Renal cortex interstitium (tissue), 15 donors: ENCODE data around the gene CTAG2. TPM values are rescaled to one million over a fixed set of nuclear protein-coding genes. Genes with fewer than 3 reads are reported as not detected.
"Not testable (repeated sequence)": the region's sequence is repeated elsewhere in the genome, so short reads cannot be mapped to it uniquely, and the experiment has no call there.

ENCODE experiments used
- DNase-seq, 11 donors: peaks; one replicate each; pipeline ENCODE4 v3.0.0-alpha.2; 2013; ENCODE audit warnings: low read depth in 9 of 11, low spot score in 4 of 11; ENCODE audit errors: extremely low read depth in 1 of 11
- long read RNA-seq, 16 experiments: transcript quantifications; one replicate each; lab custom pipeline, GENCODE V29; 2026
- polyA plus RNA-seq, 3 donors: library from polyadenylated mRNA; unstranded; fragments of 120-200 nt; gene quantifications; one replicate each; pipeline ENCODE4 v1.2.1, GENCODE V29; 2013; ENCODE audit not compliant: insufficient read length in 3 of 3

Gene CTAG2
- polyA plus RNA-seq: not detected
- long read RNA-seq, donor 1: 0 reads
- long read RNA-seq, donor 2: 0 reads
- long read RNA-seq, donor 3: 0 reads
- long read RNA-seq, donor 4: 0 reads
- long read RNA-seq, donor 5: 0 reads
- long read RNA-seq, donor 6: 0 reads
- long read RNA-seq, donor 7: 0 reads
- long read RNA-seq, donor 8: 0 reads
- long read RNA-seq, donor 9: 0 reads
- long read RNA-seq, donor 10: 0 reads
- long read RNA-seq, donor 11: 0 reads
- long read RNA-seq, donor 12: 0 reads
- long read RNA-seq, donor 13: 0 reads
- long read RNA-seq, donor 14: 0 reads
- long read RNA-seq, donor 15: 0 reads
- long read RNA-seq, donor 16: 0 reads

DNA sequence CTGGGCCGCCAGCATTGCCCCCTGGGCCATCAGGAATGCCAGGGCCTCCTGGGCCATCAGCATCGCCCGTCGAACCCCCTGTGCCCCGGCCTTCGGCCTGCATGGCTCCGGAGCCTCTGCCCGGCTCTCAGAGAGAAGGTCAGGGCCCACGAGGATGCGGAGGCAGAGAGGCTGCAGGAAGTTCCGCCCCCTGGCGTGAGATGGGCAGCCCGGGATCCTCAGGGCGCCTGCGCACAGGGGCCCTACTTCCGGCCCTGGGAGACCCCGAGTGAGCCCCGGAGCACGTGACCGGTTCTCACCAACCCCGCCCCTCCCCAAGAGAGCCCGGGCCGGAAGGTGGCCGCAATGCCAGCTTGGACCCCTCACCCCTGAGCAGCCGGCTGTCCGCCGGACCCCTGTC, at the start of gene CTAG2:
Gene CTAG2, minus strand, starts transcription at position 167 of the 400 bp plus-strand sequence. Its CDS starts 64 bp downstream, at position 103.
- not testable (repeated sequence) for DNase-seq

DNA sequence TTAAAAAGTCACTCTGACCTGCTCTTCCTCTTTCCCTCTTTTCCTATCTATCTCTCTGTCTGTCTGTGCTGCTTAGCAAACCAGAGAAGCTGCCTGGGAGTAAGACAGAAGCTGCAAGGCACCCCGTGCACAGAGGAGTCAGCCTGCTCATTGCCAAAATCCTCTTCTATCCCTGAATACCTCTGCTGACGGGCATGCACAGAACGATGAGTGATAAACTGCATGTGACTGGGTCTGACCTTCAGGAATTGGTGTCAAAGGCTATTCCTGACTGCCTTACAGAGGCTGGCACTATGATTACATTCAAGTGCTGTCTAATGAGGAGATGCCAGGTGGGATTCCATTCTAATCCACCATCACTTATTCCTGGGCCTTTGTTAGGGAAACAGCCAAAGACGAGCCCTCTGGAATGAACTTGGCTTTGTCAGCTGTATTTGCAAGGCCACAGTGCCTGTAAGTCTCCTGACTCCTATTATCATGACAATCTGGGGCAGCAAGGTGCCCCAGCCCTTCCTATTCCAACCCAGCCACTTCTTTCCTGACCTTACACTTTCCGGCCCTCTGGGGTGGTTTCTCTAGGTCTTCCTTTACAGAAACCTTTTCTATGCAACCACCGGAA, 45.4 kb upstream of the CTAG2 start:
- no peak for DNase-seq

DNA sequence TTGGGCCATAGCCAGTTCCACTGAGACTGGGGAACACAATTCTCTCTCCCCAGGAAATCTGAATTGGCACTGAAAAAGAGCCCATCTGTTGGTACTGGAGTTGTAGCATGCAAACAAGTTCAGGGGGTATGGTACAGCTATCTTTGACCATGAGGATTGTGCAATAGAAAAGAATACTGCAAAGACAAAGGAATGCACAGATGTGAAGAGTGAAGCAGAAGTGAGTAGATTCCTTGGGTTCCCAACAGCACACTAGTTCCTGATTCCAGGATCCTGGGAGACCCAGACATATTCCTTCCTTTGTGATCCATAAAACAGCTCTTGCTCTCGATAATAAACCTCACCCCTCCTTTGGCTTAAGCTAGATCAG, 43.3 kb upstream of the CTAG2 start:
- no peak for DNase-seq

DNA sequence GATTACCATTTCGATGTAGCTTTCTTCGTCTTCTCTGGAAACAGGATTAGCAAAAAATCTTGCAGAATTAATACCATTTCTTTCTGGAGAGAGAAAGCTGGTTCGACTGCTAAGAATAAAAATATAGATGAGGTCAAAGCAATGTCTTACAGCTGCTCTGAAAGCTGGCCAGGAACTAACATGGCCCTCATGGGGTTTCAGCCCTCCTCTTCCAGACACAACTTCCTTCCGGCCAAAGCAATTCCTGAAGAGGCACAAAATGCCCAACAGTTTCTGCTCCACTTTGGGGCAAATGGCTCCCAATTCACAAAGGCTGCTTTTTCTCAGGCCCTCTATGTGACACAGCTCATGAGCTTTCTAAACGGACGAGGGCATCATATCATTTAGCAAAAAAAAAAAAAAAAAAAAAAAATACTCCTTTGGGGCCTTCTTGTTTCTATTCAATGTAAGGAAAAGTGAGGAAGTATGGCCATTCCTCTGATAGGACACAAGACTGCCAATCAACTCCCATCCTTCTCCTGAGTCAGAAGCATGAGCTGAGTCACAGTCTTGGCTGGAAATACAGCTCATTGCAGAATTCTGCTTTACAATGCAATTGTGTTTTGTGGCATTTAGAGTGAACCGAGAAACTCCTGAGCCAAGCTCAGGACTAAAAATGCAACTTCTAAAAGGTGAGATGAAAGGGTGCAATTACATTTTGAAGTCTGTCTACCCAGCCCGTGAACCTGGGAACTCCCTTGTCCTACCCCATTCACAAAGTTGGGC, 42.7 kb upstream of the CTAG2 start:
- DNase-seq: no peak

DNA sequence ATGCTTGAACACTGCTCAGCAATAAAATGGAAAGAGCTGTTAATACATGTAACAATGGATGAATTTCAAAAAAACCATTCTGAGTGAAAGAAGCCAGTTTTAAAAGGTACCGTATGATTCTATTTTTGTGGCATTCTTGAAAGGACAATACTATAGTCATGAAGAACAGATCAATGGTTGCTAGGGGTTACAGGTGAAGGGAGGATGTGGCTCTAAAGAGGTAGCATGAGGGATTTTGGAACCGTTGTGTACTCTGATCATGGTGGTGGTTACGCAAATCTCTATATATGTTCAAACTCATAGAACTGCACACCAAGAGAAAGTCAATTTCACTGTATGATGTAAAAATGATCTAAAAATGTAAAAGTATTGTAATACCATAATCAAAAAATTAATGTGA, 40.0 kb upstream of the CTAG2 start:
- DNase-seq: no peak

DNA sequence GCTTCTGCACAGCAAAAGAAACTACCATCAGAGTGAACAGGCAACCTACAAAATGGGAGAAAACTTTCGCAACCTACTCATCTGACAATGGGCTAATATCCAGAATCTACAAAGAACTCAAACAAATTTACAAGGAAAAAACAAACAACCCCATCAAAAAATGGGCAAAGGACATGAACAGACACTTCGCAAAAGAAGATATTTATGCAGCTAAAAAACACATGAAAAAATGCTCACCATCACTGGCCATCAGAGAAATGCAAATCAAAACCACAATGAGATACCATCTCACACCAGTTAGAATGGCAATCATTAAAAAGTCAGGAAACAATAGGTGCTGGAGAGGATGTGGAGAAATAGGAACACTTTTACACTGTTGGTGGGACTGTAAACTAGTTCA, 37.1 kb upstream of the CTAG2 start:
- DNase-seq: not testable (repeated sequence)

DNA sequence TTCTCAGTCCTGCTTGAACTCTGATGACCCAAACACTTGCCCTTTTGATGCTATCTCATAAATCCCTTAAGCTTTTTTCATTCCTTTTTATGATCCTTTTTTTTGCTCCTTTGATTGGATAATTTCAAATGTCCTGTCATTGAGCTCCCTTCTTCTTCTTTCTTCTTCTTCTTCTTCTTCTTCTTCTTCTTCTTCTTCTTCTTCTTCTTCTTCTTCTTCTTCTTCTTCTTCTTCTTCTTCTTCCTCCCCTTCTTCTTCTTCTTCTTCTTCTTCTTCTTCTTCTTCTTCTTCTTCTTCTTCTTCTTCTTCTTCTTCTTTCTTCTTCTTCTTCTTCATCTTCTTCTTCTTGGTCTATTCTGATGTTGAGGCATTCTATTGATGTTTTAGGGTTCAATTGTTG, 18.7 kb upstream of the CTAG2 start:
- DNase-seq: not testable (repeated sequence)

DNA sequence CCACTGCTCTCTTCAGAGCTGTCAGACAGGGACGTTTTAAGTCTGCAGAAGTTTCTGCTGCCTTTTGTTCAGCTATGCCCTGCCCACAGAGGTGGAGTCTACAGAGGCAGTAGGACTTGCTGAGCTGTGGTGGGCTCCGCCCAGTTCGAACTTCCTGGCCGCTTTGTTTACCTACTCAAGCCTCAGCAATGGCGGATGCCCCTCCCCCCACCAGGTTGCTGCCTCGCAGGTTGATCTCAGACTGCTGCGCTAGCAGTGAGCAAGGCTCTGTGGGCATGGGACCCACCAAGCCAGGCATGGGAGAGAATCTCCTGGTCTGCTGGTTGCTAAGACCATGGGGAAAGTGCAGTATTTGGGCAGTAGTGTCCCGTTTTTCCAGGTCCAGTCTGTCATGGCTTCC, 17.5 kb upstream of the CTAG2 start:
- not testable (repeated sequence) for DNase-seq

DNA sequence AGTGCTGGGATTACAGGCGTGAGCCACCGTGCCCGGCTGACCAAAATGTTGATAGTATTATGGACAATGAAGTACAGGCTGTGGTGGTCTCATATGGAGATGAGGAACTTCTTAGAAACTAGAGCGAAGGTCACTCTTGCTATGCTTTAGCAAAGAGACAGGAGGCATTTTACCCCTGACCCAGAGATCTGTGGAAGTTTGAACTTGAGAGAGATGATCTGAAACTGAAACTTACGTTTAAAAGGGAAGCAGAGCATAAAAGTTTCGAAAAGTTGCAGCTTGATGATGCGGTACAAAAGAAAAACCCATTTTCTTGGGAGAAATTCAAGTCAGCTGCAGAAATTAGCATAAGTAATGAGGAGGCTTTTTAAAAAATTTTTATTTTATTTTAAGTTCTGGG, 8.5 kb upstream of the CTAG2 start:
- DNase-seq: no peak

DNA sequence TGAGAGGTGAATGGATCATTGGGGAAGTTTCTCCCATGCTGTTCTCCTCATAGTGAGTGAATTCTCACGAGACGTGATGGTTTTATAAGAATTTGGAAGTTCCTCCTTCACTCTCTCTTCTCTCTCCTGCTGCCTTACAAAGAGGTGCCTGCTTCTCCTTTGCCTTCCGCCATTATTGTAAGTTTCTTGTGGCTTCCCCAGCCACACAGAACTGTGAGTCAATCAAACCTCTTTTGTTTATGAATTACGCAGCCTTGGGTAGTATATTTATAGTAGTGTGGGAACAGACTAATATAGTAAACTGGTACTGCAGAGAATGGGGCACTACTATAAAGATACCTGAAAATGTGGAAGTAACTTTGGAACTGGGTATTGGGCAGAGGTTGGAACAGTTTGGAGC, 7.8 kb upstream of the CTAG2 start:
- DNase-seq: no peak

DNA sequence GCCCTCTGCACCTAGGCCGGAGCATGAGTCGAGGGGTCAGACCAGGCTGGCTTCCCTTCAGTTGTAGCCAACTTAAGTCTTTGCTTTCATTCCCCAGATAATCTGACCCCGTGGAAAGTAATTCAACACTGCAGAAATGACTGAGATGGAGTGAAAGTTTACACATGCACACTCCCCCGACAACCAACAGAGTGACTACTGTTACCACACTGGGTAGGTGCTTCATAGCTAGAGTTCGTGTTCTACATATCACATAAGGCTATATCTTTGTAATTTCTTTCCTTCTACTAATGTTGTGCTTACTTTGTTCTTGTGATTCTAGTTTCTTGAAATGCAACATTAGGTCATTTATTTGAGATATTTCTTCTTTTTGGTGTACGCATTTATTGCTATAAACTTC, 7.2 kb upstream of the CTAG2 start:
- DNase-seq: peak in 1 of 11 donors; percentile 5

DNA sequence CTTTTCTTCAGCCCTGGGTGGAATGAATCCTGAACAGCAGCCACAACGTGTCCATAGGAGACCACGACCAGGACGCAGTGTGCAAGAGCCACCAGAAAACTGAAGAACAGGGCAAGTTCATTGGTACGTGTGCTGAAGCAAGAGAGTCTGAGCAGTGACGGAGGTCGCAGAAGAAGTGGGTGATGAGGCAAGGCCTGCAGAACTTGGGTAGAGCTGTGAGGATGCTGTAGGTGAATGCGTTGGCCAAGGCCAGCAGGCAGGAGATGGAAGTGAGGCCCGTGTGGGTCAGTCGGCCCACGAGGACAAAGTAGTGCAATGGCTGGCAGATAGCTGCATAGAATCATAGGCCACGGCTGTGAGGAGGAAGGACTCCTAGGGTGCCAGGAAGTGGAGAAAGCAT, 5.6 kb upstream of the CTAG2 start:
- no peak for DNase-seq

DNA sequence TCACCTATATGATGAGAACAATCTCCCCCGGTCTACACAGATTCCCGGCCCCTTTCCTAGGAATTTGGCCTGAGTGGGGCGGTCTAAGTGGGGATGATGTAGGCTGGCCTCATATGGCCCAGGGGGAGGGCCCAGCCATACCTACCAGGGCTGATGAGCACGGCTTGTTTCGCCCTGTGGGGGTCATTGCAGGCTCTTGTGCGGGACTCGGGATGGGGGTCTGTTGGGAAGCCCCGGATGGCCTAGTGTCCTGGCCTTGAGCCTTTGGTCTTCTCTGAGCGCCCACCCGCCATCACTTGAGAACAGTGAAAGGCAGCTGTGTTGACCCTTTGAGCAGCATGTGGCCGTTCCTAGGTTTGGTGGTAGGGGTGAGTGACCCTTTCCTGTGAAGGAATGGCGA, 4.8 kb upstream of the CTAG2 start:
- DNase-seq: no peak

DNA sequence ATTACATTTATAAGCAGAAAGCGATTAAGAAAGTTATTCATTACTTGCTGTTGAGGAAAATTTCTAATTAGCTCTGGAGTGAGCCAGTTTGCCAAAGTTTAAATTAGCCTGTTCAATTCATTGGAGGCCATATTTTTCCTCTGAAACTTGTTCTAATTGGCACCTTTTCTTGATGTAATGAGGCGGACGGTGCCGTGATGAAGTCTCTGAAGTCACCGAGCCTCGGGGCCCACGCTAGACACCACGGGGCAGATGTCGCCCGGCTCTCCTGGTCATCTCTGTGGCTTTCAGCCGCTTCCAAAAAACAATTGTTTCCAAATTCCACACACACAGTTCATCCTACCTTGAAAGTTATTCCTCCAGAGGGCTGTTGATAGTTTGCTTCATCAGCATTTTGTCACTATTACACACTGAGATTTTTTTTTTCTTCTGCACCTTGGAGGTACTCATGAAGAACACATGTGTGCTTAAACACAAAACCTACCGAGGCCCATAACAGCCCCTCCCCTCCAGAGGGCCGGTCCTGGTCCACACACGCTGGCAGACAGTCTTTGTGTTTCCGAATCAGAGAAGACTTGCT, 3.9 kb upstream of the CTAG2 start:
- no peak for DNase-seq

DNA sequence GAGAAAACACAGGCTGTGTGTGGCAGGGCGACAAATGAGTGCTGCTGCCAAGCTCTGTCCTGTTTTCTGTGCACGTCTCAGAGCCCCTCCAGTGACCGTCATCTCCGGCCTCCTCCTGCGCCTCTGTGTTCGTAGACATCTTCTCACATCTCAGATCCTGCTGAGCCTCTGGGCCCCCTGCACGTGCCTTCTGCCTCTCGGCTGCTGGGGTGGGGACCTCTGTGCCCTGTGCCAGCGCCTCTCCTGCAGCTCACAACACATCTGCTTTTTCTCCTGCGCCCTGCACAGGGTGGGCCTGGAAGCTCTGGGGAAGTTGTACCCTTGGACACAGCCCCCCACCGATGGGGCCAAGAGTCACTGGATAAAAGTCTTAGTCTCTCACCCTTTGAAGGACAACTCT, 2.4 kb upstream of the CTAG2 start:
- DNase-seq: no peak

DNA sequence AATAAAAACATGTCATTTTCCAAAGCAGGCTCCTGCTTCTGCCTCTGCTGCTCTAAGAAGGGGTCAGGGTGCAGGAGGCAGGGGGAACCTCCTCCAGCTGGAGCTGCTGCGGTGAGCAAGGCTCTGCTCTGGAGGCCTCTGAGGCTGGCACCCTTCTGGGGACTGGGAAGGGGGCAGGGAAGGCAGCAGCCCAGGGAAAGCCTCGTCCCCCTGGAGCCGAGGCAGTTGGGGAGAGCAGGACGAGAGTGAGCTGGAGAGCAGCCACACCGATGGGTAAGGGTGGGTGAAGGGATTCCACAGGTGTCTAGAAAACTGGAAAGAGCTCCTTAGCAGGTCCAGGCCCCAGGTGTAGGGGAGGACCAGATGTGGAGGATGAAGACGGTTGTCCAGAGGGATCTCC, 2.0 kb upstream of the CTAG2 start:
- DNase-seq: no peak

DNA sequence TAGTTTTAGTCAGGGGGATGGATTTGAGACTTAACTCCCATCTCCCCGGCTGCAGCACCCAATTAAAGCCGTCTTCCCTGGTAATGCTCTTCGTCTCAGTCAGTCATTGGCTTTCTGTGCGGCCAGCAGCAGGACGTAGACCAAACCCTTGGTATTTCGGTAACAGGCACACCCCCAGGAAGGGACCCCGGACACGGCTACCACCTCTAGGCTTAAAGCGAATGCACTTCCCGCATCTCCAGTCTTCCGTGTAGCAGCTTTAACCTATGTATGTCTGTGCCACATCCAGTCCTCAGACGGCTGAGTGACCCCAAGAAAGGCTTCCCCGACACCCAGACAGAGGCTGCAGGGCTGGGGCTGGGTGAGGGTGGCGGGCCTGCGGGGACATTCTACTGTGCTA, 1.5 kb upstream of the CTAG2 start:
- DNase-seq: no peak

DNA sequence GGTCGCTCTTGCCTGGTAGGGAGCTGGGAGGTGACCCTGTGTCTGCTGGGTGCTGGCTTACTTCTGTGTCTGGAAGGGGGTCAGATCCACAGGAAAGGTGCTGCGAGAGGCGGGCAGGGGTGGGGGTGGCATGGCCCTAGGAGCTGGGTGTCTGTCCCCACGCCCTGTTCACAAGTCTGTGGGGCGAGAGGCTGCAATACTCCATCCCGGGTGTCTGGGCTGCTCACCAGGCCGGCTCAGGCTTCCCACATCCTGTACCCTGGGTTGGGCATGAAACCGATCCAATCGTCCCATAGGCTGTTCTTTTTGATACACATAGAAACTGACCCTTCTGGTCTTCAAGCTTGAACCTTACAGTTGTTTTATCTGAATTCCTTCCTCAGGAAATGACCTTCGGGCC, 993 bp upstream of the CTAG2 start:
- no peak for DNase-seq

DNA sequence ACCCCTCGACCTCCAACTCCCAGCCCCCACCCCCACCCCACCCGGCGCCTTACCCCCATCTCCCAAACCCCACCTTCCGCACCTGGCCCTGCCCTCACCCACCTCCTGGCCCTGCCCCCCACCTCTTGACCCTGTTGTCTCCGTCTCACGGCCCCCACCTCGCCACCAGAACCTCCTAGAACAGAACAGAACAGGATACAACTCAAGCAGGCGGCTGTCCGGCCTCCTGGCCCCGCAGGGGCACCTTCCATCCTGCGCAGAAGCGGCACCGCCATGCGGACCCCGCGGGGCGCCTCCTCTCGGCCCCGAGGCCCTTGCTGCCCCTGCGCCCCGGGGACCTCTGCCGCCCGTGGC, 354 bp downstream of the CTAG2 start:
- DNase-seq: no peak
